ENCODE results near the gene HOXD4.

DNA sequence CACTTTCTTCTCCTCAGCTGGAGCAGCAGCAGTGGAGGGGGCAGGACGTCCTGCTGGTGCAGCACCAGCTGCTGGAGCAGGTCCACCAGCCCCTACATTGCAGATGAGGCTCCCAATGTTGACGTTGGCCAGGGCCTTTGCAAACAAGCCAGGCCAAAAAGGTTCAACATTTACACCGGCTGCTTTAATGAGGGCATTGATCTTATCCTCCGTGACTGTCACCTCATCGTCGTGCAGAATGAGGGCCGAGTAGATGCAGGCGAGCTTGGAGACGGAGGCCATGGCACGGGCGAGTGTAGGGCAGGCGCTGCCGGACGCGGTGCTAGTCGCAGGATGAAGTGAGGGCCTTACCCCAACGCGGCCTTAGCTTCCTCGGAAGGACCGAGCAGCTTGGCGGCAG lies 49.6 kb downstream of the HOXD4 start:
- TF ChIP-seq, protein P1, sequence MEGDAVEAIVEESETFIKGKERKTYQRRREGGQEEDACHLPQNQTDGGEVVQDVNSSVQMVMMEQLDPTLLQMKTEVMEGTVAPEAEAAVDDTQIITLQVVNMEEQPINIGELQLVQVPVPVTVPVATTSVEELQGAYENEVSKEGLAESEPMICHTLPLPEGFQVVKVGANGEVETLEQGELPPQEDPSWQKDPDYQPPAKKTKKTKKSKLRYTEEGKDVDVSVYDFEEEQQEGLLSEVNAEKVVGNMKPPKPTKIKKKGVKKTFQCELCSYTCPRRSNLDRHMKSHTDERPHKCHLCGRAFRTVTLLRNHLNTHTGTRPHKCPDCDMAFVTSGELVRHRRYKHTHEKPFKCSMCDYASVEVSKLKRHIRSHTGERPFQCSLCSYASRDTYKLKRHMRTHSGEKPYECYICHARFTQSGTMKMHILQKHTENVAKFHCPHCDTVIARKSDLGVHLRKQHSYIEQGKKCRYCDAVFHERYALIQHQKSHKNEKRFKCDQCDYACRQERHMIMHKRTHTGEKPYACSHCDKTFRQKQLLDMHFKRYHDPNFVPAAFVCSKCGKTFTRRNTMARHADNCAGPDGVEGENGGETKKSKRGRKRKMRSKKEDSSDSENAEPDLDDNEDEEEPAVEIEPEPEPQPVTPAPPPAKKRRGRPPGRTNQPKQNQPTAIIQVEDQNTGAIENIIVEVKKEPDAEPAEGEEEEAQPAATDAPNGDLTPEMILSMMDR (IDR thresholded peaks at IDR 0.05) = no peak
- TF ChIP-seq SIN3A (IDR thresholded peaks at IDR 0.05; ENCODE audit: borderline replicate concordance, insufficient read depth, low read depth, low read length) = no peak
- TF ChIP-seq POLR2AphosphoS5 (IDR thresholded peaks at IDR 0.05; ENCODE audit: low read depth, low read length) = no peak
- TF ChIP-seq, protein P2, sequence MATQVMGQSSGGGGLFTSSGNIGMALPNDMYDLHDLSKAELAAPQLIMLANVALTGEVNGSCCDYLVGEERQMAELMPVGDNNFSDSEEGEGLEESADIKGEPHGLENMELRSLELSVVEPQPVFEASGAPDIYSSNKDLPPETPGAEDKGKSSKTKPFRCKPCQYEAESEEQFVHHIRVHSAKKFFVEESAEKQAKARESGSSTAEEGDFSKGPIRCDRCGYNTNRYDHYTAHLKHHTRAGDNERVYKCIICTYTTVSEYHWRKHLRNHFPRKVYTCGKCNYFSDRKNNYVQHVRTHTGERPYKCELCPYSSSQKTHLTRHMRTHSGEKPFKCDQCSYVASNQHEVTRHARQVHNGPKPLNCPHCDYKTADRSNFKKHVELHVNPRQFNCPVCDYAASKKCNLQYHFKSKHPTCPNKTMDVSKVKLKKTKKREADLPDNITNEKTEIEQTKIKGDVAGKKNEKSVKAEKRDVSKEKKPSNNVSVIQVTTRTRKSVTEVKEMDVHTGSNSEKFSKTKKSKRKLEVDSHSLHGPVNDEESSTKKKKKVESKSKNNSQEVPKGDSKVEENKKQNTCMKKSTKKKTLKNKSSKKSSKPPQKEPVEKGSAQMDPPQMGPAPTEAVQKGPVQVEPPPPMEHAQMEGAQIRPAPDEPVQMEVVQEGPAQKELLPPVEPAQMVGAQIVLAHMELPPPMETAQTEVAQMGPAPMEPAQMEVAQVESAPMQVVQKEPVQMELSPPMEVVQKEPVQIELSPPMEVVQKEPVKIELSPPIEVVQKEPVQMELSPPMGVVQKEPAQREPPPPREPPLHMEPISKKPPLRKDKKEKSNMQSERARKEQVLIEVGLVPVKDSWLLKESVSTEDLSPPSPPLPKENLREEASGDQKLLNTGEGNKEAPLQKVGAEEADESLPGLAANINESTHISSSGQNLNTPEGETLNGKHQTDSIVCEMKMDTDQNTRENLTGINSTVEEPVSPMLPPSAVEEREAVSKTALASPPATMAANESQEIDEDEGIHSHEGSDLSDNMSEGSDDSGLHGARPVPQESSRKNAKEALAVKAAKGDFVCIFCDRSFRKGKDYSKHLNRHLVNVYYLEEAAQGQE (IDR thresholded peaks at IDR 0.05; ENCODE audit: insufficient read depth in 1 of 2, low read depth in 2 of 2, low read length in 1 of 2) = no peak
- no peak for TF ChIP-seq TCF7L2 (IDR thresholded peaks at IDR 0.05; ENCODE audit: low read depth, low read length)
